Spleen (tissue), 11 donors: ENCODE results near the gene GPRIN3. TPM values are rescaled to one million over a fixed set of nuclear protein-coding genes. Genes with fewer than 3 reads are reported as not detected.

Experiments
- DNase-seq: peaks from one replicate; pipeline ENCODE4 v3.0.0-alpha.2; 2020
- H3K27ac ChIP-seq, 8 donors: fragments of 200-600 bp; sonication (generic) in 7 of 8; 1 replicate in 4 of 8; 2 replicates in 4 of 8; pipeline versions ENCODE4 v1.5.0 to v1.8.0; 2016 to 2021; ENCODE audit warnings: inconsistent platforms in 4 of 8, mild to moderate bottlenecking in 4 of 8, moderate library complexity in 1 of 8
- H3K27me3 ChIP-seq, 7 donors: fragments of 200-600 bp; sonication (generic) in 6 of 7; replicated peaks in 1 of 7; 1 replicate in 4 of 7; 2 replicates in 3 of 7; pipeline versions ENCODE4 v1.5.0 to v1.8.0; 2016 to 2021; ENCODE audit warnings: inconsistent platforms in 3 of 7, mild to moderate bottlenecking in 1 of 7
- H3K36me3 ChIP-seq, 6 donors: fragments of 200-600 bp; sonication (generic) in 5 of 6; 1 replicate in 4 of 6; 2 replicates in 2 of 6; pipeline versions ENCODE4 v1.5.0 to v1.8.0; 2016 to 2021; ENCODE audit warnings: inconsistent platforms in 2 of 6
- H3K4me1 ChIP-seq, 6 donors: fragments of 200-600 bp; sonication (generic) in 5 of 6; 1 replicate in 3 of 6; 2 replicates in 3 of 6; pipeline versions ENCODE4 v1.5.0 to v1.8.0; 2016 to 2021; ENCODE audit warnings: inconsistent platforms in 3 of 6
- H3K4me3 ChIP-seq, 8 donors: fragments of 200-600 bp; sonication (generic) in 7 of 8; 1 replicate in 4 of 8; 2 replicates in 4 of 8; pipeline versions ENCODE4 v1.5.0 to v1.8.0; 2016 to 2021; ENCODE audit warnings: inconsistent platforms in 4 of 8, mild to moderate bottlenecking in 4 of 8, moderate library complexity in 2 of 8
- H3K9me3 ChIP-seq, 8 donors: fragments of 200-600 bp; sonication (generic) in 7 of 8; 1 replicate in 4 of 8; 2 replicates in 4 of 8; pipeline versions ENCODE4 v1.5.0 to v1.8.0; 2016 to 2021; ENCODE audit warnings: inconsistent platforms in 4 of 8
- POLR2A ChIP-seq, 3 donors: fragments of 450-650 bp; IDR thresholded peaks; one replicate each; pipeline ENCODE4 v1.5.1; 2017; ENCODE audit warnings: antibody characterized with exemption in 3 of 3, mild to moderate bottlenecking in 1 of 3
- POLR2AphosphoS5 ChIP-seq, 3 donors: sonication (generic); formaldehyde crosslinking; IDR thresholded peaks; one replicate each; pipeline ENCODE4 v1.5.1; 2017; ENCODE audit warnings: antibody characterized with exemption in 3 of 3
- WGBS, 5 donors: extraction: QIAGEN DNeasy Blood & Tissue Kit in 3 of 5; methylation state at CpG; one replicate each; pipeline versions ENCODE4 v1.1.5 to v1.1.7; 2013 to 2018; 5-methylcytosine and 5-hydroxymethylcytosine counted together
- intact Hi-C: fragments of 100-400 bp; cut with DNase I; formaldehyde crosslinking; loops from one replicate; pipeline ENCODE4 v1.15.0; 2023; ENCODE audit warnings: low total_unique reads
- polyA plus RNA-seq, 3 donors: library from polyadenylated mRNA; stranded (reverse); fragments of 200-250 nt; gene quantifications; one replicate each; pipeline ENCODE4 v1.2.1, GENCODE V29; 2013
- total RNA-seq, 7 donors: library from RNA; depleted of rRNA in 3 of 7; stranded (reverse); fragments of >200 nt in 3 of 7; fragmentation: NEBNext Ultra II Directional in 4 of 7; extraction: Animal tissue kit (Norgen Biotek cat#: 25700) in 4 of 7; gene quantifications; one replicate each; pipeline versions ENCODE4 v1.1.0 to v1.2.1, GENCODE V29; 2016 to 2021
- TF ChIP-seq, protein P1 (sequence below), 11 experiments: fragments of 200-600 bp in 7 of 11; fragments of 450-650 bp in 4 of 11; sonication (generic) in 4 of 11; IDR thresholded peaks in 8 of 11; conservative IDR thresholded peaks in 3 of 11; 1 replicate in 7 of 11; 2 replicates in 4 of 11; pipeline versions ENCODE4 v1.4.0 to v1.8.0; 2016 to 2021; ENCODE audit warnings: antibody characterized with exemption in 11 of 11, inconsistent platforms in 4 of 11, mild to moderate bottlenecking in 1 of 11
- donor health status: healthy with polysubstance abuse.
- donor health status: DM: no; HTN: no; CAD: no; lungs with moderate emphysema.
- donor health status: DM: no; HTN: no; CAD: no.
- donor health status: Bipolar disorder and iron deficiency.
- donor health status: healthy.
- donor health status: DM: no; HTN: no; CAD: no.
- donor health status: DM: yes; HTN: yes; CAD: no.

The GPRIN3 gene
- total and polyA plus RNA-seq, 10 donors, result 1.6 to 40.2 (median 24.8) TPM

DNA sequence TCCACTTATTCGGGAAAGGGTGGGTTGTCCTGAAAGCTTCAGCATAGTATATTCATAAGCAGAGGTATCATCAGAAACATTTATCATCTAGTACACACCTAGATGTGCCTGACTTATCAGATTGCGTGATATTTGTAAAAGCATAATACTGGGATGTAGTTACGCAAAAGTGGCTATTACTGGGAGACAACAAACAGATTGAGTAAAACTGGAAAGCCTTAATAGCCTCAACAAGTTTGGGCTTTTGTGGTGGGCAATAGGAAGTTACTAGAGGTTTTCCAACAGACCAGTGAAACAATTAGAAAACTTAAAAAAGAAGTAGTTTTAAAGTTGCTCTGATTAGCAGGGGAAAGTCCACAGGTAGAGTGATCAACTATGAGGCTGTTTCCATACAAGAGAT is 39.8 kb downstream of the GPRIN3 start:
- Histone ChIP-seq H3K27me3 (no peaks in the 10 kb centered on the region), H3K9me3 (no peaks in the 10 kb centered on the region), H3K4me1 (peaks cover 0 to 46% (median 6%) of the 10 kb centered on the region in 6 donors), H3K36me3 (no peaks in the 10 kb centered on the region), H3K4me3 (no peak overlapping the region), H3K27ac (no peak overlapping the region)
- DNase-seq, result no peak
- WGBS, 5 donors, result 59 to 94% (median 82%) methylated on average over 3 of the region's 3 CpGs
- intact Hi-C loops, result no loop called here
- TF ChIP-seq POLR2AphosphoS5 (IDR thresholded peaks at IDR 0.05) (no peak), POLR2A (IDR thresholded peaks at IDR 0.05) (no peak)
- TF ChIP-seq, protein P1, sequence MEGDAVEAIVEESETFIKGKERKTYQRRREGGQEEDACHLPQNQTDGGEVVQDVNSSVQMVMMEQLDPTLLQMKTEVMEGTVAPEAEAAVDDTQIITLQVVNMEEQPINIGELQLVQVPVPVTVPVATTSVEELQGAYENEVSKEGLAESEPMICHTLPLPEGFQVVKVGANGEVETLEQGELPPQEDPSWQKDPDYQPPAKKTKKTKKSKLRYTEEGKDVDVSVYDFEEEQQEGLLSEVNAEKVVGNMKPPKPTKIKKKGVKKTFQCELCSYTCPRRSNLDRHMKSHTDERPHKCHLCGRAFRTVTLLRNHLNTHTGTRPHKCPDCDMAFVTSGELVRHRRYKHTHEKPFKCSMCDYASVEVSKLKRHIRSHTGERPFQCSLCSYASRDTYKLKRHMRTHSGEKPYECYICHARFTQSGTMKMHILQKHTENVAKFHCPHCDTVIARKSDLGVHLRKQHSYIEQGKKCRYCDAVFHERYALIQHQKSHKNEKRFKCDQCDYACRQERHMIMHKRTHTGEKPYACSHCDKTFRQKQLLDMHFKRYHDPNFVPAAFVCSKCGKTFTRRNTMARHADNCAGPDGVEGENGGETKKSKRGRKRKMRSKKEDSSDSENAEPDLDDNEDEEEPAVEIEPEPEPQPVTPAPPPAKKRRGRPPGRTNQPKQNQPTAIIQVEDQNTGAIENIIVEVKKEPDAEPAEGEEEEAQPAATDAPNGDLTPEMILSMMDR (IDR thresholded peaks at IDR 0.05 in 8 of 11, conservative IDR thresholded peaks at IDR 0.05 in 3 of 11), result no peak

DNA sequence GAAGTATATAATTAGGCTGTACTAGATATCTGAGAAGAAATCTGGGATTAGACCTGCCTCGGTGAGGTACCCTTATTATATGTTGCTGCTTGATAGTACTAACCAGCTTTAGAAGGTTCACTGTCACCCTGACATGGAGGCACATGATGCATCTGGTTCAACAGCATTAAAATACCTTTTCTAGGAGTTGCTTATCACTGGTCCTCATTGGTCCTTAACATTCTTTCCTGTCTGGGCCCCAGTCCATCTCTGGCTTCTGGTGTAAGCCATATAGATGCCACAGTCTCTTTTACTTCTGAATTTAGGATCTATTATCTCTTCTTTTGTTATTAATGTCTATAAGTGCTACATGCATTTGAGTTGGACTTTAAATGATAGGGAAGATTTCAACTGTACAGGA is 40.2 kb downstream of the GPRIN3 start:
- WGBS, 5 donors, result 93 to 100% (median 100%) methylated on average over 1 of the region's 1 CpG
- Histone ChIP-seq H3K36me3 (no peaks in the 10 kb centered on the region), H3K9me3 (no peaks in the 10 kb centered on the region), H3K4me3 (no peak overlapping the region), H3K27me3 (no peaks in the 10 kb centered on the region), H3K27ac (no peak overlapping the region), H3K4me1 (peaks cover 0 to 42% (median 5%) of the 10 kb centered on the region in 6 donors)
- DNase-seq, result no peak
- TF ChIP-seq POLR2A (IDR thresholded peaks at IDR 0.05) (no peak), POLR2AphosphoS5 (IDR thresholded peaks at IDR 0.05) (no peak)
- TF ChIP-seq, protein P1 (IDR thresholded peaks at IDR 0.05 in 8 of 11, conservative IDR thresholded peaks at IDR 0.05 in 3 of 11), result no peak
- intact Hi-C loops, result no loop called here

DNA sequence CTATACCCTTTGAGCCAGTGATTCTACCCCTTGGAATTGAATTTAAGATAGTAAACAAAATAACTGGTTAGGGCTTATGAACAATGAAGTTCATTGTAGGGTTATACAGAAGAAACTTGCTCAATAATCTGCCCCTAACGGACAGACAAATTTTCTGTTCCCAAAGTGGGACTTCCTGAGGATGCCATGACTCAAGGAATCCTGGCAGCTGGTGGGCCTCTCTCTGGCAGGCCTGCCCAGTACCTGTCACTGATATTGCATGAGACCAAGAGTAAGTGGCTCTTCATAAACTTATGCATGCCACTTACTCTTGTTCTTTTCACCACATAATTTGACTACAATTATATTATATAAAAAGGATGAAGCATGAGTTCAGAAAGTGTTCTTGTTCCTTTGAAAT is 41.5 kb downstream of the GPRIN3 start:
- no peak for DNase-seq
- Histone ChIP-seq H3K27ac (no peak overlapping the region), H3K4me1 (peaks cover 0 to 37% (median 9%) of the 10 kb centered on the region in 6 donors), H3K27me3 (no peaks in the 10 kb centered on the region), H3K9me3 (no peaks in the 10 kb centered on the region), H3K36me3 (no peaks in the 10 kb centered on the region), H3K4me3 (no peak overlapping the region)
- intact Hi-C loops, result no loop called here
- WGBS, 5 donors, result 33 to 87% (median 45%) methylated on average over 1 of the region's 1 CpG
- TF ChIP-seq POLR2AphosphoS5 (IDR thresholded peaks at IDR 0.05) (no peak), POLR2A (IDR thresholded peaks at IDR 0.05) (no peak)
- TF ChIP-seq, protein P1 (IDR thresholded peaks at IDR 0.05 in 8 of 11, conservative IDR thresholded peaks at IDR 0.05 in 3 of 11), result no peak

DNA sequence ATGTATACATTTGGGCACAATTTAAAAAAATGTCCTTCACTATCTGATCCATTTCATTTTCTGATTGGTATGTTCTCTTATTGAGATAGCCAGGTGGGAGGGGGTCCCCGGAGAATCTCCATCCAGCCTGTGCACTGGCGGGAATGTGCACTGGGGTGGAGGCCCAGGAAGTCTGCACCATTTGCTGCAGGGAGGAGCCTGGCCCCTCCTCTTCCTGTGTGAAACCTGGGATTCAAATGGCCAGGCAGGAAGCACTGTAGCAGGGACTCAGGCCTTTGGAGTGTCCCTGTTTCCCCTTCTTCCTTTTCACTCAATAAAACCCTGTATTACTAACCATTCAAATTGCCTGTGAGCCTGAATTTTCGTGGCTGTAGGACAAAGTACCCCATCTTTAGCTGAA is 44.3 kb downstream of the GPRIN3 start:
- TF ChIP-seq POLR2AphosphoS5 (IDR thresholded peaks at IDR 0.05) (no peak), POLR2A (IDR thresholded peaks at IDR 0.05) (no peak)
- TF ChIP-seq, protein P1 (IDR thresholded peaks at IDR 0.05 in 8 of 11, conservative IDR thresholded peaks at IDR 0.05 in 3 of 11), result no peak
- Histone ChIP-seq H3K4me3 (no peak overlapping the region), H3K27me3 (no peaks in the 10 kb centered on the region), H3K9me3 (no peaks in the 10 kb centered on the region), H3K4me1 (peaks cover 0 to 47% (median 12%) of the 10 kb centered on the region in 6 donors), H3K27ac (no peak overlapping the region), H3K36me3 (no peaks in the 10 kb centered on the region)
- intact Hi-C loops, result no loop called here
- DNase-seq, result no peak
- 80 to 88% (median 86%) methylated on average over 3 of the region's 3 CpGs for WGBS, 5 donors
